ENCODE measurements around the gene SPRR2E. TPM values are rescaled to one million over a fixed set of nuclear protein-coding genes. Genes with fewer than 3 reads are reported as not detected.
A peak's percentile ranks its signal among the peaks of the same experiment; 100 is the strongest.
"Not testable (repeated sequence)": the region's sequence is repeated elsewhere in the genome, so short reads cannot be mapped to it uniquely, and the experiment has no call there.

SPRR2E gene
- total and polyA plus RNA-seq, 2 of the 8 experiments (the other 6 are each of a cell fraction or from before 2014, with no cell fraction given), result not detected

GRCh38 chr1:153056111-153056510, 38.2 kb downstream of the SPRR2E start:
- H3K18ac ChIP-seq (ENCODE audit: extremely low read depth, low read length); H3K56ac ChIP-seq (replicated peaks; ENCODE audit: insufficient read length, low read depth, low read length); H3K23ac ChIP-seq (ENCODE audit: insufficient read length); H3K9me3 ChIP-seq (ENCODE audit: insufficient read depth in 2 of 2, low read depth in 1 of 2, low read length in 1 of 2); H3K4me1 ChIP-seq (replicated peaks in 1 of 4; ENCODE audit: control insufficient read depth in 3 of 4, insufficient read depth in 4 of 4, low read length in 3 of 4); H2BK120ac ChIP-seq (replicated peaks; ENCODE audit: low read depth, low read length); H3K14ac ChIP-seq (ENCODE audit: insufficient read length); H3K27ac ChIP-seq (ENCODE audit: low read depth, low read length); H2BK20ac ChIP-seq (ENCODE audit: low read length); H3K4ac ChIP-seq (replicated peaks; ENCODE audit: insufficient read length, low read depth, low read length); H4K91ac ChIP-seq (replicated peaks; ENCODE audit: insufficient read length, low read length); H3K4me3 ChIP-seq (ENCODE audit: extremely low read depth in 1 of 4, insufficient read depth in 2 of 4, low read depth in 3 of 4, low read length in 4 of 4); H3K9ac ChIP-seq (replicated peaks in 1 of 4; ENCODE audit: extremely low read depth in 1 of 4, low read depth in 3 of 4, low read length in 3 of 4); H4K5ac ChIP-seq (ENCODE audit: insufficient read length, low read depth, low read length); H3K79me2 ChIP-seq (ENCODE audit: control insufficient read depth in 1 of 2, insufficient read depth in 2 of 2, low read length in 2 of 2); H3K79me1 ChIP-seq (ENCODE audit: low read depth, low read length); H3K23me2 ChIP-seq (ENCODE audit: low read depth, low read length); H2BK15ac ChIP-seq (ENCODE audit: low read length); POLR2A ChIA-PET (ENCODE audit: partially characterized antibody); H3K27me3 ChIP-seq (replicated peaks in 1 of 4; ENCODE audit: control insufficient read depth in 3 of 4, extremely low read depth in 1 of 4, insufficient read depth in 3 of 4, low read length in 3 of 4); H3K36me3 ChIP-seq (ENCODE audit: control insufficient read depth in 2 of 4, insufficient read depth in 4 of 4, low read length in 3 of 4); H2BK5ac ChIP-seq (ENCODE audit: low read depth, low read length); H4K8ac ChIP-seq (ENCODE audit: extremely low read depth, insufficient read depth, low read length); H2AK5ac ChIP-seq (ENCODE audit: low read depth, low read length); H3K4me2 ChIP-seq (ENCODE audit: insufficient read depth in 1 of 2, low read depth in 2 of 2, low read length in 2 of 2); H4K20me1 ChIP-seq (replicated peaks in 1 of 2; ENCODE audit: control insufficient read depth in 1 of 2, insufficient read depth in 2 of 2, low read length in 2 of 2); H2BK12ac ChIP-seq (ENCODE audit: low read depth, low read length); DNase-seq (ENCODE audit: low read depth in 1 of 2, low spot score in 2 of 2); H2AFZ ChIP-seq (ENCODE audit: low read length): not testable (repeated sequence)
- CTCF ChIA-PET (ENCODE audit: partially characterized antibody), result interaction anchor here (0.6 kb wide), 1 partner anchor 1174 kb away, joined by 4 read pairs; no protein-coding TSS in a partner anchor
- WGBS, 2 experiments (ENCODE audit: extremely low coverage in 1 of 2, insufficient coverage in 1 of 2, insufficient read length in 1 of 2, insufficient replicate concordance in 2 of 2, low coverage in 1 of 2, low lambda C conversion rate in 2 of 2, missing lambda C conversion rate in 1 of 2), result 88% methylated on average over 3 of the region's 3 CpGs; no CpG with 5 or more reads in 1 of the 2 experiments
- FAIRE-seq, result peak; percentile 42

Data from H1 (cell line).